A549 (cell line): ENCODE measurements around the gene TMC4. TPM values are rescaled to one million over a fixed set of nuclear protein-coding genes. Genes with fewer than 3 reads are reported as not detected.

Experiments
- ATAC-seq, 2 experiments: fragments of 200-7000 bp in 1 of 2; fragments of >200 bp in 1 of 2; cut with Nextera tagmentation in 1 of 2; cut with Tn5 transposase in 1 of 2; 3 replicates each; pipeline versions ENCODE4 v1.8.0 to v1.9.1; 2018 to 2020; ENCODE audit warnings: mild to moderate bottlenecking in 1 of 2, moderate library complexity in 1 of 2
- CTCF ChIA-PET: fragments of 300-600 bp; sonication (Branson Sonifier 250); formaldehyde crosslinking; extraction: SDS; loops from one replicate; lab custom pipeline; 2021; ENCODE audit warnings: antibody characterized with exemption, inconsistent platforms; lab: Yijun Ruan, JAX
- POLR2A ChIA-PET: fragments of 350-600 bp; formaldehyde crosslinking; extraction: SDS; loops from one replicate; lab custom pipeline; 2021; ENCODE audit warnings: antibody characterized with exemption, inconsistent platforms; lab: Yijun Ruan, JAX
- DNase-seq, 2 experiments: peaks; one replicate each; pipeline versions ENCODE4 v3.0.0 to v3.0.0-alpha.2; 2011 to 2016; ENCODE audit warnings: low read depth in 1 of 2, low spot score in 1 of 2
- FAIRE-seq: peaks from 2 replicates; lab custom pipeline; 2011; peaks lifted over from hg19 to GRCh38; lab: Jason Lieb, UNC
- H3K27ac ChIP-seq, 2 experiments: fragments of >200 bp; sonication (Bioruptor Twin); formaldehyde crosslinking; 3 replicates each; pipeline ENCODE4 v1.5.1; 2016 to 2017
- H3K4me1 ChIP-seq: fragments of >200 bp; sonication (Bioruptor Twin); formaldehyde crosslinking; 3 replicates; pipeline ENCODE4 v1.6.1; 2016
- H3K4me2 ChIP-seq: fragments of >200 bp; sonication (Bioruptor Twin); formaldehyde crosslinking; 3 replicates; pipeline ENCODE4 v1.6.1; 2016
- H3K4me3 ChIP-seq: fragments of >200 bp; sonication (Bioruptor Twin); formaldehyde crosslinking; 3 replicates; pipeline ENCODE4 v1.5.1; 2016
- H3K9me3 ChIP-seq: fragments of >200 bp; sonication (Bioruptor Twin); formaldehyde crosslinking; 3 replicates; pipeline ENCODE4 v1.6.1; 2016
- BHLHE40 ChIP-seq: IDR thresholded peaks from 2 replicates; pipeline ENCODE4 v1.6.1; 2012; ENCODE audit warnings: low read depth, low read length, inconsistent platforms
- CBX8 ChIP-seq: fragments of 200-600 bp; sonication (generic); IDR thresholded peaks from 2 replicates; pipeline ENCODE4 v1.6.1; 2016
- EHF ChIP-seq: fragments of 250-450 bp; sonication (Bioruptor Pico); IDR thresholded peaks from 2 replicates; pipeline ENCODE4 v1.5.0; 2020; ENCODE audit warnings: mild to moderate bottlenecking
- FOXS1 ChIP-seq: fragments of 250-450 bp; sonication (Bioruptor Pico); IDR thresholded peaks from 2 replicates; pipeline ENCODE4 v1.5.0; 2020; ENCODE audit warnings: mild to moderate bottlenecking, moderate library complexity
- HEYL ChIP-seq: fragments of 250-450 bp; sonication (Bioruptor Pico); IDR thresholded peaks from 2 replicates; pipeline ENCODE4 v1.8.0; 2021; ENCODE audit warnings: mild to moderate bottlenecking, moderate library complexity
- HOXB13 ChIP-seq: fragments of 250-450 bp; sonication (Bioruptor Pico); IDR thresholded peaks from 2 replicates; pipeline ENCODE4 v1.5.0; 2020; ENCODE audit warnings: low read depth, mild to moderate bottlenecking, moderate library complexity
- JUN ChIP-seq, 2 experiments: fragments of >200 bp; sonication (Bioruptor Twin); formaldehyde crosslinking; IDR thresholded peaks; 2 replicates in 1 of 2; 3 replicates in 1 of 2; pipeline ENCODE4 v1.6.1; 2016 to 2017
- KDM1A ChIP-seq: fragments of 200-600 bp; sonication (generic); IDR thresholded peaks from 2 replicates; pipeline ENCODE4 v1.6.1; 2016; ENCODE audit warnings: low read depth, mild to moderate bottlenecking
- MYC ChIP-seq: IDR thresholded peaks from 2 replicates; pipeline ENCODE4 v1.6.1; 2012; ENCODE audit warnings: mild to moderate bottlenecking, inconsistent platforms, low read length, improper control_type of control experiment, borderline replicate concordance
- PHF8 ChIP-seq: fragments of 200-600 bp; sonication (generic); IDR thresholded peaks from 2 replicates; pipeline ENCODE4 v1.6.1; 2016; ENCODE audit warnings: low read depth, mild to moderate bottlenecking, antibody characterized with exemption, moderate library complexity, borderline replicate concordance
- RAD21 ChIP-seq, 2 experiments: fragments of >200 bp in 1 of 2; sonication (Bioruptor Twin) in 1 of 2; formaldehyde crosslinking in 1 of 2; IDR thresholded peaks in 1 of 2; conservative IDR thresholded peaks in 1 of 2; 2 replicates in 1 of 2; 3 replicates in 1 of 2; pipeline ENCODE4 v1.6.1; 2012 to 2018; ENCODE audit warnings: inconsistent platforms in 1 of 2
- RARB ChIP-seq: fragments of 250-450 bp; sonication (Bioruptor Pico); IDR thresholded peaks from 2 replicates; pipeline ENCODE4 v1.8.0; 2021; ENCODE audit warnings: mild to moderate bottlenecking, moderate library complexity
- RCOR1 ChIP-seq: fragments of 150-350 bp; IDR thresholded peaks from 2 replicates; pipeline ENCODE4 v1.6.1; 2014; ENCODE audit warnings: antibody characterized with exemption, low read length, low read depth
- RFX5 ChIP-seq: fragments of 450-650 bp; IDR thresholded peaks from 2 replicates; pipeline ENCODE4 v1.7.1; 2014; ENCODE audit warnings: antibody characterized with exemption, mild to moderate bottlenecking, moderate library complexity
- RNF2 ChIP-seq: fragments of 200-600 bp; sonication (generic); IDR thresholded peaks from 2 replicates; pipeline ENCODE4 v1.6.1; 2016; ENCODE audit warnings: low read depth, mild to moderate bottlenecking, antibody characterized with exemption, moderate library complexity, borderline replicate concordance
- SREBF2 ChIP-seq: fragments of 450-650 bp; IDR thresholded peaks from 2 replicates; pipeline ENCODE4 v1.6.1; 2014; ENCODE audit warnings: mild to moderate bottlenecking, moderate library complexity
- TFCP2L1 ChIP-seq: fragments of 250-450 bp; sonication (Bioruptor Pico); IDR thresholded peaks from 2 replicates; pipeline ENCODE4 v1.5.0; 2021; ENCODE audit warnings: mild to moderate bottlenecking
- ZNF302 ChIP-seq: fragments of 250-450 bp; sonication (Bioruptor Pico); IDR thresholded peaks from 2 replicates; pipeline ENCODE4 v1.9.0; 2021; ENCODE audit warnings: inconsistent platforms, mild to moderate bottlenecking, moderate library complexity
- WGBS: methylation state at CpG from one replicate; pipeline ENCODE4 v1.1.6; 2017; ENCODE audit errors: missing lambda C conversion rate; 5-methylcytosine and 5-hydroxymethylcytosine counted together
- polyA plus RNA-seq, 4 experiments: library from polyadenylated mRNA; depleted of rRNA in 3 of 4; stranded (reverse); fragments of >200 nt; fragmentation: RNase III in 1 of 4; extraction: RNeasy Plus Mini Kit Qiagen cat#74134 plus additional on column Dnase treatment in 1 of 4; gene quantifications; 2 replicates in 3 of 4; 3 replicates in 1 of 4; pipeline ENCODE4 v1.2.3, GENCODE V29; 2011 to 2017
- TF ChIP-seq, protein P1 (sequence below): fragments of 450-650 bp; IDR thresholded peaks from 2 replicates; pipeline ENCODE4 v1.6.1; 2014; ENCODE audit warnings: antibody characterized with exemption
- TF ChIP-seq, protein P2 (sequence below): fragments of >200 bp; sonication (Bioruptor Twin); formaldehyde crosslinking; IDR thresholded peaks from 3 replicates; pipeline ENCODE4 v1.5.1; 2016
- TF ChIP-seq, protein P3 (sequence below): IDR thresholded peaks from 2 replicates; pipeline ENCODE4 v1.6.1; 2012

TMC4 gene
- polyA plus RNA-seq, 2 of the 4 experiments (the other 2 are of a cell fraction): 0.84 to 0.85 TPM

DNA sequence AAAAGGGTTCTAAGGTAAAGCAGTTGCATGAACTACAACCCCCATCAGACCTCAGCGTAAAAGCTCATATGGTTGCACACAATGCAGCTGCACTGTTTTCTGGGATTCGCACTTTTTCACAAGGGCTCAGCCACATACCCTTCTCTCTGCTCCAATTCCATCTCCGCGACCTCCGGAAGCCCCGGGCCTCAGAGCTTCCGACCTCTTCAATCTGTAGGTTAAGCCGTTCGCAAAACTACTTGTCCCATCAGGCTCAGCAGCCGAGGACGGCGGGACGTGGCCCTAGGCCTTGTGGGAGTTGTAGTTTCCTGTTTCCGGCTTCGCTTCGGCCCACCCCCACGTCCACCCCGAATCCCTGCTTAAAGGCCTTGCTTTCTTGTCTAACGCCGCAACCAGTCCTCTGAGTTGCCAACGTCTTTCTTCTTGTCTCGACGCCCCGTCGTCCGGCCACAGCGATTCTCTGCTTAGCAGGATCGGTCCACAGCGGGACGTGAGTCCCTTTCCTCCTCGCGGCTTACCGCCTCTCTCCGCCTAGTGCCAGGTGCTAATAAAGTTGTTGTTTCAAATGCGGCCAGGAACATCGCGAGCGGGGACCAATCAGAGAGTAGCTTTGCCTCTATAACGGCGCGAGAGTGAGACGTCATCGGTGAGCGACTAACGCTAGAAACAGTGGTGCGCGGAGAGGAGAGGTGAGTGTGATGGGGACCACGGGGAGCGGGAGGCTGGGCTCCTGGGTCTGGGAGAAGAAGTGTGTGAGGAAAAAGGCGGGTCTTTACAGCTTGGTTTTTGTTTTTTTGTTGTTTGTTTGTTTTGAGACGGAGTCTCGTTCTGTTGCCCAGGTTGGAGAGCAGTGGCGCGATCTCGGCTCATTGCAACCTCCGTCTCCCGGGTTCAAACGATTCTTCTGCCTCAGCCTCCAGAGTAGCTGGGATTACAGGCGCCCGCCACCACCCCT is 57.6 kb downstream of the TMC4 start, which contains the start of the genes PRPF31 and TFPT (continued):
- TF ChIP-seq EHF (CRISPR knock-in tag) (0 out of 2 replicates have a peak, but pooled peaks have one; percentile 9), HEYL (CRISPR knock-in tag) (no peak), RCOR1 (no peak), JUN (IDR thresholded peaks at IDR 0.05) (peak; percentile 95 to 96), BHLHE40 (no peak), TFCP2L1 (CRISPR knock-in tag) (0 out of 2 replicates have a peak, but pooled peaks have one; percentile 51), RFX5 (peak; percentile 73; the same call in 1 of the 2 replicates), RARB (no peak), KDM1A (no peak), ZNF302 (CRISPR knock-in tag) (no peak), HOXB13 (CRISPR knock-in tag) (no peak), FOXS1 (CRISPR knock-in tag) (peak; percentile 40; the same call in 1 of the 2 replicates), MYC (peak; percentile 88), RAD21 (conservative IDR thresholded peaks at IDR 0.05 in 1 of 2, IDR thresholded peaks at IDR 0.05 in 1 of 2) (no peak), CBX8 (no peak)
- TF ChIP-seq, protein P1, sequence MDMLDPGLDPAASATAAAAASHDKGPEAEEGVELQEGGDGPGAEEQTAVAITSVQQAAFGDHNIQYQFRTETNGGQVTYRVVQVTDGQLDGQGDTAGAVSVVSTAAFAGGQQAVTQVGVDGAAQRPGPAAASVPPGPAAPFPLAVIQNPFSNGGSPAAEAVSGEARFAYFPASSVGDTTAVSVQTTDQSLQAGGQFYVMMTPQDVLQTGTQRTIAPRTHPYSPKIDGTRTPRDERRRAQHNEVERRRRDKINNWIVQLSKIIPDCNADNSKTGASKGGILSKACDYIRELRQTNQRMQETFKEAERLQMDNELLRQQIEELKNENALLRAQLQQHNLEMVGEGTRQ: no peak
- TF ChIP-seq, protein P2, sequence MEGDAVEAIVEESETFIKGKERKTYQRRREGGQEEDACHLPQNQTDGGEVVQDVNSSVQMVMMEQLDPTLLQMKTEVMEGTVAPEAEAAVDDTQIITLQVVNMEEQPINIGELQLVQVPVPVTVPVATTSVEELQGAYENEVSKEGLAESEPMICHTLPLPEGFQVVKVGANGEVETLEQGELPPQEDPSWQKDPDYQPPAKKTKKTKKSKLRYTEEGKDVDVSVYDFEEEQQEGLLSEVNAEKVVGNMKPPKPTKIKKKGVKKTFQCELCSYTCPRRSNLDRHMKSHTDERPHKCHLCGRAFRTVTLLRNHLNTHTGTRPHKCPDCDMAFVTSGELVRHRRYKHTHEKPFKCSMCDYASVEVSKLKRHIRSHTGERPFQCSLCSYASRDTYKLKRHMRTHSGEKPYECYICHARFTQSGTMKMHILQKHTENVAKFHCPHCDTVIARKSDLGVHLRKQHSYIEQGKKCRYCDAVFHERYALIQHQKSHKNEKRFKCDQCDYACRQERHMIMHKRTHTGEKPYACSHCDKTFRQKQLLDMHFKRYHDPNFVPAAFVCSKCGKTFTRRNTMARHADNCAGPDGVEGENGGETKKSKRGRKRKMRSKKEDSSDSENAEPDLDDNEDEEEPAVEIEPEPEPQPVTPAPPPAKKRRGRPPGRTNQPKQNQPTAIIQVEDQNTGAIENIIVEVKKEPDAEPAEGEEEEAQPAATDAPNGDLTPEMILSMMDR: no peak
- TF ChIP-seq, all 56 proteins: peak for 18

DNA sequence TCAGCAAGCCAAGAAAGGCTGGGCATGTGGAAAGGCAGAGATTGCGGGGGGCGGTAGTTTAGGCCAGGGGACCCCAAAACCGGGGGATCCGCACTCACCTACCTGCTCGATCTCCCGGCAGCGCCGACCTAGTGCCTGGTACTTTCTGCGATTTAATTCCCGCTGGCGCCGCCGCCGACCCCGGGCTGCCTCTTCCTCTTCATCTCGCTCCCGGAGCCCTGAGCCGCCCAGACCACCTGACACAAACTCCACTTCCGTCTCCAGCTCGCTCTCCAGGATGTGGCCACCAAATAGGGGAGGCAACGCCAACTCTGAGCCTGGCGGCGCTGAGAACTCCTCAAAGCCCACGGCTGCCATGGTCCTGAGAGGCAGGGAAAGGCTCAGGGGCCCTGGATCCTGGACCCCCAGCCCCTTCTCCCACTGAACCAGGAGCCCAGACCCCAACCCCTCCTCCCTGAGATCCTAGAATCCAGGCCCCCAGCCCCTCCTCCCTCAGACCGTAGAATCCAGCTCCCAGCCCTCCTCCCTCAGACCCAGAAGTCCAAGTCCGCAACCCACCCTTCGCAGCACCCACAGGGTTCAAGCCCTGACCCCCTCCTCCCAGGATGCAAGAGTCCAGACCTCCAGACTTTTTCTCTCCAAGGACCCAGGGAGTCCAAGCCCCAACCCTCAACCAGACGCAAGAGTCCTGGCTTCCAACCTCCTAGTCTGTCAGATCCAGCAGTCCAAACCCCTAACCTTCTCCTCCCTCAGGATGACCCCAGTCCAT is 58.4 kb downstream of the TMC4 start:
- WGBS: 66% methylated on average over 28 of the region's 28 CpGs
- peak overlapping the region; percentile 95 for H3K4me3 ChIP-seq
- TF ChIP-seq RNF2 (no peak), FOXS1 (CRISPR knock-in tag) (no peak), SREBF2 (no peak), PHF8 (no peak), HEYL (CRISPR knock-in tag) (no peak), MYC (no peak)
- TF ChIP-seq, protein P3, sequence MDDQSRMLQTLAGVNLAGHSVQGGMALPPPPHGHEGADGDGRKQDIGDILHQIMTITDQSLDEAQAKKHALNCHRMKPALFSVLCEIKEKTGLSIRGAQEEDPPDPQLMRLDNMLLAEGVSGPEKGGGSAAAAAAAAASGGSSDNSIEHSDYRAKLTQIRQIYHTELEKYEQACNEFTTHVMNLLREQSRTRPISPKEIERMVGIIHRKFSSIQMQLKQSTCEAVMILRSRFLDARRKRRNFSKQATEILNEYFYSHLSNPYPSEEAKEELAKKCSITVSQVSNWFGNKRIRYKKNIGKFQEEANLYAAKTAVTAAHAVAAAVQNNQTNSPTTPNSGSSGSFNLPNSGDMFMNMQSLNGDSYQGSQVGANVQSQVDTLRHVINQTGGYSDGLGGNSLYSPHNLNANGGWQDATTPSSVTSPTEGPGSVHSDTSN: no peak
- peaks cover 14% of the 10 kb centered on the region; the same call in 2 of the 3 replicates for H3K4me1 ChIP-seq
- FAIRE-seq (no peak), DNase-seq (no peak), ATAC-seq (no peak)
- ChIA-PET CTCF (interaction anchor here (1.0 to 1.3 kb wide), 3 partner anchors 37 to 90 kb away, joined by 3 read pairs; no protein-coding TSS in a partner anchor), POLR2A (interaction anchor here (1.2 to 2.7 kb wide), 9 partner anchors 12 to 136 kb away, joined by 4 to 51 read pairs (median 5); partner anchors contain the start of genes CNOT3, NDUFA3 and TSEN34)
- H3K27ac ChIP-seq: peak overlapping the region; percentile 84 to 93
- no peaks in the 10 kb centered on the region for H3K9me3 ChIP-seq
- peak overlapping the region; percentile 81 for H3K4me2 ChIP-seq

Other genes with a start within 250 kb of the TMC4 start
- gene CACNG8, start 210.2 kb downstream of the TMC4 start, polyA plus RNA-seq (2011; rRNA removed): 1.1 and 1.5 TPM in 2 replicates
- gene CACNG8, start 210.2 kb downstream of the TMC4 start, polyA plus RNA-seq (2017; fragmentation: RNase III; extraction: RNeasy Plus Mini Kit Qiagen cat#74134 plus additional on column Dnase treatment): 4.6 to 6.9 TPM (median 5.8 TPM) in 3 replicates
- 15.6 and 16.2 TPM in 2 replicates for gene CACNG6, start 181.5 kb downstream of the TMC4 start, polyA plus RNA-seq (2011; rRNA removed)
- gene CACNG6, start 181.5 kb downstream of the TMC4 start, polyA plus RNA-seq (2017; fragmentation: RNase III; extraction: RNeasy Plus Mini Kit Qiagen cat#74134 plus additional on column Dnase treatment): 4.4 to 8.2 TPM (median 7.3 TPM) in 3 replicates
- gene VSTM1, start 109.3 kb downstream of the TMC4 start, polyA plus RNA-seq (2011; rRNA removed): 0.25 and 0.28 TPM in 2 replicates
- 0.50 to 0.94 TPM (median 0.53 TPM) in 3 replicates for gene VSTM1, start 109.3 kb downstream of the TMC4 start, polyA plus RNA-seq (2017; fragmentation: RNase III; extraction: RNeasy Plus Mini Kit Qiagen cat#74134 plus additional on column Dnase treatment)
- not detected in 2 replicates for gene TARM1, start 91.8 kb downstream of the TMC4 start, polyA plus RNA-seq (2011; rRNA removed)
- not detected in 3 replicates for gene TARM1, start 91.8 kb downstream of the TMC4 start, polyA plus RNA-seq (2017; fragmentation: RNase III; extraction: RNeasy Plus Mini Kit Qiagen cat#74134 plus additional on column Dnase treatment)
- gene OSCAR, start 72.4 kb downstream of the TMC4 start, polyA plus RNA-seq (2011; rRNA removed): 0.26 and 0.33 TPM in 2 replicates
- gene OSCAR, start 72.4 kb downstream of the TMC4 start, polyA plus RNA-seq (2017; fragmentation: RNase III; extraction: RNeasy Plus Mini Kit Qiagen cat#74134 plus additional on column Dnase treatment): 0.28 to 0.63 TPM (median 0.31 TPM) in 3 replicates
- gene NDUFA3, start 70.3 kb downstream of the TMC4 start, polyA plus RNA-seq (2011; rRNA removed): 36.5 and 43.5 TPM in 2 replicates
- 188 to 198 TPM (median 190 TPM) in 3 replicates for gene NDUFA3, start 70.3 kb downstream of the TMC4 start, polyA plus RNA-seq (2017; fragmentation: RNase III; extraction: RNeasy Plus Mini Kit Qiagen cat#74134 plus additional on column Dnase treatment)
- gene TFPT, start 57.5 kb downstream of the TMC4 start, polyA plus RNA-seq (2011; rRNA removed): 10.8 and 16.1 TPM in 2 replicates
- gene TFPT, start 57.5 kb downstream of the TMC4 start, polyA plus RNA-seq (2017; fragmentation: RNase III; extraction: RNeasy Plus Mini Kit Qiagen cat#74134 plus additional on column Dnase treatment): 26.1 to 29.2 TPM (median 26.6 TPM) in 3 replicates
- gene PRPF31, start 57.4 kb downstream of the TMC4 start, polyA plus RNA-seq (2011; rRNA removed): 66.9 and 69.8 TPM in 2 replicates
- gene PRPF31, start 57.4 kb downstream of the TMC4 start, polyA plus RNA-seq (2017; fragmentation: RNase III; extraction: RNeasy Plus Mini Kit Qiagen cat#74134 plus additional on column Dnase treatment): 164 to 169 TPM (median 164 TPM) in 3 replicates
- 24.9 and 28.3 TPM in 2 replicates for gene CNOT3, start 35.4 kb downstream of the TMC4 start, polyA plus RNA-seq (2011; rRNA removed)
- gene CNOT3, start 35.4 kb downstream of the TMC4 start, polyA plus RNA-seq (2017; fragmentation: RNase III; extraction: RNeasy Plus Mini Kit Qiagen cat#74134 plus additional on column Dnase treatment): 59.2 to 62.6 TPM (median 62.4 TPM) in 3 replicates
- 6.8 and 13.3 TPM in 2 replicates for gene LENG1, start 13.4 kb downstream of the TMC4 start, polyA plus RNA-seq (2011; rRNA removed)
- 11.1 to 13.9 TPM (median 13.8 TPM) in 3 replicates for gene LENG1, start 13.4 kb downstream of the TMC4 start, polyA plus RNA-seq (2017; fragmentation: RNase III; extraction: RNeasy Plus Mini Kit Qiagen cat#74134 plus additional on column Dnase treatment)
- gene MBOAT7, start 16.4 kb upstream of the TMC4 start, polyA plus RNA-seq (2011; rRNA removed): 42.1 and 52.4 TPM in 2 replicates
- gene MBOAT7, start 16.4 kb upstream of the TMC4 start, polyA plus RNA-seq (2017; fragmentation: RNase III; extraction: RNeasy Plus Mini Kit Qiagen cat#74134 plus additional on column Dnase treatment): 129 to 142 TPM (median 133 TPM) in 3 replicates
- gene TSEN34, start 18.1 kb upstream of the TMC4 start, polyA plus RNA-seq (2011; rRNA removed): 53.4 and 61.1 TPM in 2 replicates
- gene TSEN34, start 18.1 kb upstream of the TMC4 start, polyA plus RNA-seq (2017; fragmentation: RNase III; extraction: RNeasy Plus Mini Kit Qiagen cat#74134 plus additional on column Dnase treatment): 79.0 to 90.9 TPM (median 87.7 TPM) in 3 replicates
- gene RPS9, start 27.7 kb upstream of the TMC4 start, polyA plus RNA-seq (2011; rRNA removed): 1,440 and 1,504 TPM in 2 replicates
- 1,990 to 2,154 TPM (median 2,057 TPM) in 3 replicates for gene RPS9, start 27.7 kb upstream of the TMC4 start, polyA plus RNA-seq (2017; fragmentation: RNase III; extraction: RNeasy Plus Mini Kit Qiagen cat#74134 plus additional on column Dnase treatment)
- gene LILRB3, start 49.8 kb upstream of the TMC4 start, polyA plus RNA-seq (2011; rRNA removed): not detected in 2 replicates
- not detected in 3 replicates for gene LILRB3, start 49.8 kb upstream of the TMC4 start, polyA plus RNA-seq (2017; fragmentation: RNase III; extraction: RNeasy Plus Mini Kit Qiagen cat#74134 plus additional on column Dnase treatment)
- gene LILRA6, start 69.6 kb upstream of the TMC4 start, polyA plus RNA-seq (2011; rRNA removed): not detected in 2 replicates
- not detected in 3 replicates for gene LILRA6, start 69.6 kb upstream of the TMC4 start, polyA plus RNA-seq (2017; fragmentation: RNase III; extraction: RNeasy Plus Mini Kit Qiagen cat#74134 plus additional on column Dnase treatment)
- not detected in 2 replicates for gene LILRB5, start 84.1 kb upstream of the TMC4 start, polyA plus RNA-seq (2011; rRNA removed)
- gene LILRB5, start 84.1 kb upstream of the TMC4 start, polyA plus RNA-seq (2017; fragmentation: RNase III; extraction: RNeasy Plus Mini Kit Qiagen cat#74134 plus additional on column Dnase treatment): not detected in 3 replicates
- gene LILRB2, start 108.0 kb upstream of the TMC4 start, polyA plus RNA-seq (2011; rRNA removed): not detected in 2 replicates
- not detected in 3 replicates for gene LILRB2, start 108.0 kb upstream of the TMC4 start, polyA plus RNA-seq (2017; fragmentation: RNase III; extraction: RNeasy Plus Mini Kit Qiagen cat#74134 plus additional on column Dnase treatment)
- gene LILRA5, start 140.0 kb upstream of the TMC4 start, polyA plus RNA-seq (2011; rRNA removed): not detected in 2 replicates
- not detected in 3 replicates for gene LILRA5, start 140.0 kb upstream of the TMC4 start, polyA plus RNA-seq (2017; fragmentation: RNase III; extraction: RNeasy Plus Mini Kit Qiagen cat#74134 plus additional on column Dnase treatment)
- not detected in 2 replicates for gene LILRA4, start 166.0 kb upstream of the TMC4 start, polyA plus RNA-seq (2011; rRNA removed)
- not detected in 3 replicates for gene LILRA4, start 166.0 kb upstream of the TMC4 start, polyA plus RNA-seq (2017; fragmentation: RNase III; extraction: RNeasy Plus Mini Kit Qiagen cat#74134 plus additional on column Dnase treatment)
- gene LAIR1, start 191.8 kb upstream of the TMC4 start, polyA plus RNA-seq (2011; rRNA removed): not detected in 2 replicates
- gene LAIR1, start 191.8 kb upstream of the TMC4 start, polyA plus RNA-seq (2017; fragmentation: RNase III; extraction: RNeasy Plus Mini Kit Qiagen cat#74134 plus additional on column Dnase treatment): not detected in 3 replicates
- gene TTYH1, start 242.3 kb upstream of the TMC4 start, polyA plus RNA-seq (2011; rRNA removed): 0.31 and 0.56 TPM in 2 replicates
- gene TTYH1, start 242.3 kb upstream of the TMC4 start, polyA plus RNA-seq (2017; fragmentation: RNase III; extraction: RNeasy Plus Mini Kit Qiagen cat#74134 plus additional on column Dnase treatment): 0.15 to 0.32 TPM in 2 of 3 replicates, not detected in the other